HG03108 (cell line): Measurements from ENCODE around the gene ACBD4.

Experiments
- ATAC-seq: cut with Tn5 transposase; IDR thresholded peaks from one replicate; pipeline ENCODE4 v1.9.1; 2021; ENCODE audit warnings: moderate library complexity; ENCODE audit not compliant: unreplicated experiment

Gene ACBD4

DNA sequence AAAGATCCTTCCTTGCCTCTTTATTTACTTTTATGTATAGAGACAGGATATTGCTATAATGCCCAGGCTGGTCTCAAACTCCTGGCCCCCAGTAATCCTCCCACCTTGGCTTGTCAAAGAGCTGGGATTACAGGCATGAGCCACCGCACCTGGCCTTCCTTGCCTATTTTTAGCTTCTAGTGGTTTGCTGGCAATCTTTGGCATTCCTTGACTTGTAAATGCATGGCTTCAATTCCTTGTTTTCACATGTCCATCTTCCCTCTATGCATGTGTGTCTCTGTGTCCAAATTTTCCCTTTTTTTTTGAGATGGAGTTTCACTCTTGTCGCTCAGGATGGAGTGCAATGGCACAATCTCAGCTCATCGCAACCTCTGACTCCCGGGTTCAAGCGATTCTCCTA, 48.7 kb downstream of the ACBD4 start:
- ATAC-seq: no peak

DNA sequence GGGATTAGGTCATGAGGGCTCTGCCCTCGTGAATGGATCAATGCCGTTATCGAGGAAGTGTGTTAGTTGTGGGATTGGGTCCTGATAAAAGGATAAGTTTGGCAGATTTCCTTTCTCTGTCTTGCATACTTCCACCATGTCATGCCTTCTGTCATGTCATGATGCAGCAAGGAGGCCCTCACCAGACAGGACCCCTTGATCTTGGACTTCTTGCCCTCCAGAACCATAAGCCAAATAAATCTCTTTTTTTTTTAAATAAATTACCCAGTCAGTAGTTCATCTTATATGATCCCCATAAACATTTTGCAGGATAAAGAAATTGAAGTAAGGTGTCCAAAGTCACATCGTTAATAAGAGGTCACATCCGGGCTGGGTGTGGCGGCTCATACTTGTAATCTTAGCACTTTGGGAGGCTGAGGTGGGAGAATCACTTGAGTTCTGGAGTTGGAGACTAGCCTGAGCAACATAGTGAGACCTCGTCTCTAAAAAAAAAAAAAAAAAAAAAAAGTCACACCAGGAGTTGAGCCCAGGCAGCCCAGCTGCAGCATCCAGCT, 51.4 kb downstream of the ACBD4 start:
- no peak for ATAC-seq

DNA sequence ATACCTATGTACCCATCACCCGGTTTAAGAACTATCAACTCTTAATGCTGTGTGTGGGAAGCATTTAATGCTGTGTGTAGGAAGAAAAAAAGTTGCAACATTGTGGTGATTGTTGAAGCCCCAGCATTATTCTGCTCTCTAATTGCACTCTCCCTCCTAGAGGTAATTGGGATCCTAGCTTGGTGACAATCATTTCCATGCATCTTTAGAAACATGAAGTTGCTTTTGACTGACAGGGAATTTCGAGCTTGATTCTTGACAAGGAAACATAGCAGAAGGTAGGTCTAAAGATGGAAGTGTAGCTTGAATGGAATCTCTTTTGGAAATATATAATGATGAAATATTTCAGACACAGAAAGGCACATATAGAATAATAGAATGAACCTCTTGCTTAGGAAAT, 53.5 kb downstream of the ACBD4 start:
- ATAC-seq: no peak

DNA sequence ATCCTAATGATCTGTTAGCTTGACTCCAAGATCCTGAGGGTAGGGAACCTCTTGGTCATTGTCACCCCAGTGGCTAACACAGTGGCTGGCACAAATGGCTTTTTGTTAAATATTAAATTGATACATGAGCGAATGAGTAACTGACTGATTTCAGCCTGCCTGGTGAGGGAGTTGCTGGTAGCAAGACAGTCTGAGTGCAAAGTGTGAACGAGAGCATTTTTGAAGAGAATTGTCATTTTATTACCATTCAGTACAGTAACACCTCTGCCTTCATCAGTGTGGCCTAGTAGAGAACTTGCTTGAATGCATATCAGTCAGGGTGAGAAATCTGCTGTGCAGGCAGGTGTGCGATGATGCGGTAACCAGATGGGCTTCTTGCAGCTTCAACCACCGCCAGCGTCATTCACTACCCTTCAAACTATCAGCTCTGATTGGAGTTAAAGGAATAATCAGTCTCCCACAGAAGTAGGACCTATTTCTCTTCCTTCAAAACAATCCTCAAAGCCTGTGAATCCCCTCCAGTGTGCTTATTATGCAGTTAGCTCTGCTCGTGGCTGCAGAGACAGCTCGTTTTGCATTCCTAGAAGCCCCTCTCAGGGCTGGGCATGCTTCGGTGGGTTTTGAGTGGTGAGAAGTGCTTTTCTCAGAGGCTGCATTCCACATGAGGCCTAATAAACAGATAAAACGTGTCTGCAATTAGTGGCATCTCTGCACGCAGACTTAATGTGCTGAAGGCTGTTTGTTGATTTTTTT, 55.2 kb downstream of the ACBD4 start:
- ATAC-seq: no peak
